ENCODE results near the gene SEMA3G. TPM values are rescaled to one million over a fixed set of nuclear protein-coding genes. Genes with fewer than 3 reads are reported as not detected.

The SEMA3G gene
- total RNA-seq, 2 experiments from 2014 or later, result 0.34 to 0.69 TPM

DNA sequence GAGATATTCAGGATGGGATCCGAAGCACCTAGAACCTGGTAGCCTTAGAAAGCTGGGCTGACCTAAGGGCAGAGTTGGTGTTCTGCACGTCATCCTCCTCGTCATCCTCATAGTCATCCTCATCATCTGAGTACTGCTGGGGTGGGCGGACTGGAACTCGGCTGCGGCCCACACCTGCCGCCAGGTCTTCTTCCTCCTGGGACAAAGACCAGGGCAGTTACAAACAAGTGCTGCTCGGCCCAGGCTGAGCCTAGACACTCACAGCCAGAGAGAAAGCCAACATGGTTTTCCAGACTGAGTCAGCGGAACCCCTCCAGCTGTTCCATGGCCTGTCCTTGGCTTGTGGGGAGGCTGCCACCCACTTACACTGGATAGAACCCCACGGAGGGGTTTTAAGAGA, 40.5 kb downstream of the SEMA3G start:
- POLR2A ChIA-PET, result no interaction called here
- Histone ChIP-seq H3K27me3 (ENCODE audit: control insufficient read depth in 1 of 2, insufficient read depth in 2 of 2, low read length in 2 of 2) (no peaks in the 10 kb centered on the region), H3K4me3 (ENCODE audit: low read length) (no peak overlapping the region), H3K4me1 (ENCODE audit: insufficient read depth, low read length) (peaks cover 32% of the 10 kb centered on the region), H3K9me3 (ENCODE audit: control insufficient read depth in 1 of 2, insufficient read depth in 1 of 2, low read length in 2 of 2) (no peaks in the 10 kb centered on the region), H3K36me3 (ENCODE audit: insufficient read depth, low read length) (peaks cover 79% of the 10 kb centered on the region), H3K27ac (ENCODE audit: low read depth in 1 of 2, low read length in 2 of 2) (no peak overlapping the region)
- no peaks in the 10 kb centered on the region for H3K27me3 Mint-ChIP-seq
- no peak for ATAC-seq (ENCODE audit: poor library complexity)
- DNase-seq, result no peak
- CTCF ChIA-PET, result interaction anchor here (1.0 kb wide), 1 partner anchor 37 kb away, joined by 3 read pairs; no protein-coding TSS in a partner anchor
- H3K4me3 Mint-ChIP-seq, result no peak overlapping the region
- H3K27ac Mint-ChIP-seq, result no peak overlapping the region
- peaks cover 96% of the 10 kb centered on the region for H3K36me3 Mint-ChIP-seq (ENCODE audit: low read depth)
- no peaks in the 10 kb centered on the region for H3K9me3 Mint-ChIP-seq
- peaks cover 16% of the 10 kb centered on the region for H3K4me1 Mint-ChIP-seq (ENCODE audit: low read depth)
- intact Hi-C loops (cut with DNase I, micrococcal nuclease), result no loop called here
- TF ChIP-seq, protein P1, sequence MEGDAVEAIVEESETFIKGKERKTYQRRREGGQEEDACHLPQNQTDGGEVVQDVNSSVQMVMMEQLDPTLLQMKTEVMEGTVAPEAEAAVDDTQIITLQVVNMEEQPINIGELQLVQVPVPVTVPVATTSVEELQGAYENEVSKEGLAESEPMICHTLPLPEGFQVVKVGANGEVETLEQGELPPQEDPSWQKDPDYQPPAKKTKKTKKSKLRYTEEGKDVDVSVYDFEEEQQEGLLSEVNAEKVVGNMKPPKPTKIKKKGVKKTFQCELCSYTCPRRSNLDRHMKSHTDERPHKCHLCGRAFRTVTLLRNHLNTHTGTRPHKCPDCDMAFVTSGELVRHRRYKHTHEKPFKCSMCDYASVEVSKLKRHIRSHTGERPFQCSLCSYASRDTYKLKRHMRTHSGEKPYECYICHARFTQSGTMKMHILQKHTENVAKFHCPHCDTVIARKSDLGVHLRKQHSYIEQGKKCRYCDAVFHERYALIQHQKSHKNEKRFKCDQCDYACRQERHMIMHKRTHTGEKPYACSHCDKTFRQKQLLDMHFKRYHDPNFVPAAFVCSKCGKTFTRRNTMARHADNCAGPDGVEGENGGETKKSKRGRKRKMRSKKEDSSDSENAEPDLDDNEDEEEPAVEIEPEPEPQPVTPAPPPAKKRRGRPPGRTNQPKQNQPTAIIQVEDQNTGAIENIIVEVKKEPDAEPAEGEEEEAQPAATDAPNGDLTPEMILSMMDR (IDR thresholded peaks at IDR 0.05), result no peak

DNA sequence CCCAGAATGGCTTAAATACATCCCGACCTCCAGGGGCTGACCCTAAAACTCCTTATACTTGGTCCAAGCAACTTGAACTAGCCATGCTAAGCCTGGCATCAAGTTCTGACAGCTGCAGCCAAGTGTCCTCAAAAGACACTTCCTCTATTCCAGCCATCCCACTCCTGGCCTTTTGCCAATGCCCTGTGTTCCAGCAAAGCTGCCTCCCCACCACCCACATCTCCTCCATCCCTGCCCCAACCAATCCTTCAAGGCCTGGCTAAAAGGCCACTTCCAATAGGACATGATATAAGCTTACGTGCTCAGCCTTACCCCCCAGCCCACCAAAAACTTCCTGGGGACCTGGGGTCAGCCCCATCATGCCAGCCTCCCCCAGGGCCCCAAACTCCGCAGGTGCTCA, 40.9 kb downstream of the SEMA3G start:
- peaks cover 27% of the 10 kb centered on the region for H3K4me1 ChIP-seq (ENCODE audit: insufficient read depth, low read length)
- no peak overlapping the region for H3K27ac ChIP-seq (ENCODE audit: low read depth in 1 of 2, low read length in 2 of 2)
- H3K9me3 ChIP-seq (ENCODE audit: control insufficient read depth in 1 of 2, insufficient read depth in 1 of 2, low read length in 2 of 2), result no peaks in the 10 kb centered on the region
- no peak overlapping the region for H3K27ac Mint-ChIP-seq
- no peaks in the 10 kb centered on the region for H3K27me3 Mint-ChIP-seq
- intact Hi-C loops (cut with DNase I, micrococcal nuclease), result no loop called here
- ATAC-seq (ENCODE audit: poor library complexity), result no peak
- no peaks in the 10 kb centered on the region for H3K27me3 ChIP-seq (ENCODE audit: control insufficient read depth in 1 of 2, insufficient read depth in 2 of 2, low read length in 2 of 2)
- ChIA-PET CTCF (no interaction called here), POLR2A (no interaction called here)
- H3K9me3 Mint-ChIP-seq, result no peaks in the 10 kb centered on the region
- peaks cover 81% of the 10 kb centered on the region for H3K36me3 ChIP-seq (ENCODE audit: insufficient read depth, low read length)
- TF ChIP-seq, protein P1 (IDR thresholded peaks at IDR 0.05), result no peak
- H3K4me3 ChIP-seq (ENCODE audit: low read length), result no peak overlapping the region
- no peak for DNase-seq
- H3K4me1 Mint-ChIP-seq (ENCODE audit: low read depth), result peaks cover 12% of the 10 kb centered on the region
- H3K4me3 Mint-ChIP-seq, result no peak overlapping the region
- H3K36me3 Mint-ChIP-seq (ENCODE audit: low read depth), result peaks cover 94% of the 10 kb centered on the region

DNA sequence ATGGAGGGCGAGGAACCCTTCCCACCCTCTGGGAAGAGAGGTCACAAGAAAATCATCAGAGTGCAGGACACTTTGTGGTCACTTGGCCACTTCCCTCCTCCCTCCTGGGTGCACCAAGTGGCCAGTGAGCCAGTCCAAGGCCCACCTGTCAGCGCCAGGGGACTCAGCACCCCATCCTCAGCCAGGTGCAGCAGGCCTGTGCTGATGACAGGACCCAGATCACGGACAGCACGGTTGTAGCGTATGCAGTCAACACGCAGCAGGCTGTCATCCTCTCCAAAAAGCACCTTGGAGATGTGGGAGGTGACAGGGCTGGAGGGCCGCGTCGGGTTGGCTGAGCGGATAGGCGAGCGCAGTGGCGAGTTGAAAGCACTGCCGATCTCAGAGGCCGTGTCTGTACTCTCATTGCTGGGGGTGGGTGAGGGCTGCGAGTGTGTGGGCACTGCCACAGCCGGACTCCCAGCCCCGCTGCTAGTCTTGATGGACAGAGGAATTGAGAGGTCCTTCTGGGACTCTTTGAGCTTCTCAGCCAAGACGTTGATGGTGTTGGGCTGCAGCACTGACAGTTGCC, 41.5 kb downstream of the SEMA3G start:
- TF ChIP-seq, protein P1 (IDR thresholded peaks at IDR 0.05), result no peak
- Histone ChIP-seq H3K36me3 (ENCODE audit: insufficient read depth, low read length) (peaks cover 86% of the 10 kb centered on the region), H3K27me3 (ENCODE audit: control insufficient read depth in 1 of 2, insufficient read depth in 2 of 2, low read length in 2 of 2) (no peaks in the 10 kb centered on the region), H3K27ac (ENCODE audit: low read depth in 1 of 2, low read length in 2 of 2) (no peak overlapping the region), H3K4me3 (ENCODE audit: low read length) (no peak overlapping the region), H3K4me1 (ENCODE audit: insufficient read depth, low read length) (peaks cover 21% of the 10 kb centered on the region), H3K9me3 (ENCODE audit: control insufficient read depth in 1 of 2, insufficient read depth in 1 of 2, low read length in 2 of 2) (no peaks in the 10 kb centered on the region)
- Mint-ChIP-seq H3K9me3 (no peaks in the 10 kb centered on the region), H3K4me1 (ENCODE audit: low read depth) (peaks cover 6% of the 10 kb centered on the region), H3K36me3 (ENCODE audit: low read depth) (peaks cover 96% of the 10 kb centered on the region), H3K27me3 (no peaks in the 10 kb centered on the region), H3K4me3 (no peak overlapping the region), H3K27ac (no peak overlapping the region)
- ChIA-PET CTCF (no interaction called here), POLR2A (no interaction called here)
- ATAC-seq (ENCODE audit: poor library complexity) (no peak), DNase-seq (no peak)
- intact Hi-C loops (cut with DNase I, micrococcal nuclease), result no loop called here

Data from CD4-positive, alpha-beta T cell (primary cell).